ENCODE measurements around the gene ACP6. TPM values are rescaled to one million over a fixed set of nuclear protein-coding genes. Genes with fewer than 3 reads are reported as not detected.

The ACP6 gene
- total RNA-seq, 1 donor from 2014 or later: 14.2 TPM

DNA sequence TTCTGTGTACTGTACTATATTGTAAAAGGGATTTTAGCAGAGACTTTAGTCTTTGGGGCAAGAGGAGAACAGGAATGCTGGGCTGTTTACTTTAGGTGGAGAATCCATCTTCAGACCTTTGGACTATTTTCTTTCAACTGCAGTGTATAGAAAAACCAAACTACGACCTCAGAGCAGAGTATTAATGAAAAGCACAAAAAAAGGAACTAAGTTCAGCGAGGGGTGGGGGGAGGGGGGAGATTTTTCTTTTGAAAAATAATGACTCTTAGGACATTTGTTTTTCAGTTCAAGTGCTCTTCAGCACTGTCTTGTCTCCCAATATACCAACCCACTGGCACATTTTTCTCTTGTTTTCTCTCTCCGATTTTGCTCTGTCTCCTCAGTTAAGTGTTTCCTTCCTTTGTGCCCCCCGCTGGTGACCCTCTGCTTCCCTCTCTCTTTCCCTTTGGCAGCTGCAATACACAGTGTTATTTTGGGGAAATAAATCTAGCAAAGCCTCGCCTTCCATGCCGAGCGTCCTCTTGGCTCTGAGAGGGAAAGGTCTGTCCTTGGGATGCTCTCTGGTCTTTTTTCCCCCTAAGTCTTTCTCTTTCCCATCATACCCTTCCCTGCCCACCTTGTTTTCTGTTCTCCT lies 44.8 kb downstream of the ACP6 start:
- intact Hi-C loops (cut with DNase I): loop anchor here (5.0 kb wide), 1 partner anchor 123 kb away; no protein-coding TSS in a partner anchor

DNA sequence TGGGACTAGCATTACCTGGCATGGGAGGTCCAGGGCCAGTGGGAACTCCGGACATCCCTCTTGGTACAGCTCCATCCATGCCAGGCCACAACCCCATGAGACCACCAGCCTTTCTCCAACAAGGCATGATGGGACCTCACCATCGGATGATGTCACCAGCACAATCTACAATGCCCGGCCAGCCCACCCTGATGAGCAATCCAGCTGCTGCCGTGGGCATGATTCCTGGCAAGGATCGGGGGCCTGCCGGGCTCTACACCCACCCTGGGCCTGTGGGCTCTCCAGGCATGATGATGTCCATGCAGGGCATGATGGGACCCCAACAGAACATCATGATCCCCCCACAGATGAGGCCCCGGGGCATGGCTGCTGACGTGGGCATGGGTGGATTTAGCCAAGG lies 45.8 kb downstream of the ACP6 start:
- Histone ChIP-seq H3K9me3 (no peaks in the 10 kb centered on the region), H3K36me3 (peaks cover 0 to 18% of the 10 kb centered on the region in 2 donors), H3K4me1 (peaks cover 9% of the 10 kb centered on the region), H3K27ac (no peak overlapping the region), H3K4me3 (no peak overlapping the region), H3K27me3 (no peaks in the 10 kb centered on the region)
- intact Hi-C loops (cut with DNase I): no loop called here
- DNase-seq (ENCODE audit: extremely low spot score in 2 of 2): no peak
- TF ChIP-seq POLR2A (IDR thresholded peaks at IDR 0.05): no peak
- no peak for TF ChIP-seq POLR2AphosphoS5 (IDR thresholded peaks at IDR 0.05; ENCODE audit: insufficient read depth in 1 of 2, low read depth in 1 of 2)
- TF ChIP-seq, protein P1, sequence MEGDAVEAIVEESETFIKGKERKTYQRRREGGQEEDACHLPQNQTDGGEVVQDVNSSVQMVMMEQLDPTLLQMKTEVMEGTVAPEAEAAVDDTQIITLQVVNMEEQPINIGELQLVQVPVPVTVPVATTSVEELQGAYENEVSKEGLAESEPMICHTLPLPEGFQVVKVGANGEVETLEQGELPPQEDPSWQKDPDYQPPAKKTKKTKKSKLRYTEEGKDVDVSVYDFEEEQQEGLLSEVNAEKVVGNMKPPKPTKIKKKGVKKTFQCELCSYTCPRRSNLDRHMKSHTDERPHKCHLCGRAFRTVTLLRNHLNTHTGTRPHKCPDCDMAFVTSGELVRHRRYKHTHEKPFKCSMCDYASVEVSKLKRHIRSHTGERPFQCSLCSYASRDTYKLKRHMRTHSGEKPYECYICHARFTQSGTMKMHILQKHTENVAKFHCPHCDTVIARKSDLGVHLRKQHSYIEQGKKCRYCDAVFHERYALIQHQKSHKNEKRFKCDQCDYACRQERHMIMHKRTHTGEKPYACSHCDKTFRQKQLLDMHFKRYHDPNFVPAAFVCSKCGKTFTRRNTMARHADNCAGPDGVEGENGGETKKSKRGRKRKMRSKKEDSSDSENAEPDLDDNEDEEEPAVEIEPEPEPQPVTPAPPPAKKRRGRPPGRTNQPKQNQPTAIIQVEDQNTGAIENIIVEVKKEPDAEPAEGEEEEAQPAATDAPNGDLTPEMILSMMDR (IDR thresholded peaks at IDR 0.05): no peak

More for the DNA sequence above, 44.8 kb downstream of the ACP6 start:
- Histone ChIP-seq H3K27ac (peak overlapping the region; percentile 10), H3K27me3 (no peaks in the 10 kb centered on the region), H3K36me3 (peaks cover 0 to 16% of the 10 kb centered on the region in 2 donors), H3K4me3 (no peak overlapping the region), H3K9me3 (no peaks in the 10 kb centered on the region), H3K4me1 (peaks cover 9% of the 10 kb centered on the region)
- TF ChIP-seq, protein P1 (IDR thresholded peaks at IDR 0.05): no peak
- no peak for TF ChIP-seq POLR2A (IDR thresholded peaks at IDR 0.05)
- no peak for TF ChIP-seq POLR2AphosphoS5 (IDR thresholded peaks at IDR 0.05; ENCODE audit: insufficient read depth in 1 of 2, low read depth in 1 of 2)
- DNase-seq (ENCODE audit: extremely low spot score in 2 of 2): no peak

DNA sequence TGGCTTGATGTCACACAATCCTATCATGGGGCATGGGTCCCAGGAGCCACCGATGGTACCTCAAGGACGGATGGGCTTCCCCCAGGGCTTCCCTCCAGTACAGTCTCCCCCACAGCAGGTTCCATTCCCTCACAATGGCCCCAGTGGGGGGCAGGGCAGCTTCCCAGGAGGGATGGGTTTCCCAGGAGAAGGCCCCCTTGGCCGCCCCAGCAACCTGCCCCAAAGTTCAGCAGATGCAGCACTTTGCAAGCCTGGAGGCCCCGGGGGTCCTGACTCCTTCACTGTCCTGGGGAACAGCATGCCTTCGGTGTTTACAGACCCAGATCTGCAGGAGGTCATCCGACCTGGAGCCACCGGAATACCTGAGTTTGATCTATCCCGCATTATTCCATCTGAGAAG lies 46.3 kb downstream of the ACP6 start:
- TF ChIP-seq POLR2AphosphoS5 (IDR thresholded peaks at IDR 0.05; ENCODE audit: insufficient read depth in 1 of 2, low read depth in 1 of 2) (no peak), POLR2A (IDR thresholded peaks at IDR 0.05) (no peak)
- TF ChIP-seq, protein P1 (IDR thresholded peaks at IDR 0.05): no peak
- Histone ChIP-seq H3K36me3 (peaks cover 0 to 23% of the 10 kb centered on the region in 2 donors), H3K9me3 (no peaks in the 10 kb centered on the region)

DNA sequence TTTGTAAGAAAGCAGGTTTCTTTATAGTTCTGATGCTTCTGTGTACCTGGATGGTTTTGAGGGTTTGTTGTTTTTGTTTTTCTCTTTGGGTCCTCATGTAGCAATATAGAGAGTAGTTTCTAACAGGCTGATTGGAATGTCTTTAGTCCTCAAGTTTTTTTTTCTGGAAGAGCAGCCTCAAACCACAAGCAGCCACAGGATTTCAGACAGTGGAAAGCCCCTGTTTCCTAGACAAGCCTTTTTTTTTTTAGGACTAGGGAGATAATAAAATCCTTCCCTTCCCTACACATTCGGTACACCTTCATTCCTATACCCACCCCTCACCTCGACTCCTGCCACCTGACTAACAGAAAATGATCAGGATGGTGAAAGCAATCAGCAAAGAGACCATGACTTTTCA lies 47.6 kb downstream of the ACP6 start:
- no peaks in the 10 kb centered on the region for H3K9me3 ChIP-seq
- DNase-seq (ENCODE audit: extremely low spot score in 2 of 2): no peak
- no peak overlapping the region for H3K27ac ChIP-seq
- intact Hi-C loops (cut with DNase I): no loop called here
- TF ChIP-seq, protein P1 (IDR thresholded peaks at IDR 0.05): no peak
- TF ChIP-seq POLR2AphosphoS5 (IDR thresholded peaks at IDR 0.05; ENCODE audit: insufficient read depth in 1 of 2, low read depth in 1 of 2) (no peak), POLR2A (IDR thresholded peaks at IDR 0.05) (no peak)
- H3K36me3 ChIP-seq: peaks cover 0 to 28% of the 10 kb centered on the region in 2 donors
- peaks cover 9% of the 10 kb centered on the region for H3K4me1 ChIP-seq
- H3K27me3 ChIP-seq: no peaks in the 10 kb centered on the region
- H3K4me3 ChIP-seq: no peak overlapping the region

More for the DNA sequence above, 46.3 kb downstream of the ACP6 start:
- Histone ChIP-seq H3K4me1 (peaks cover 9% of the 10 kb centered on the region), H3K4me3 (no peak overlapping the region), H3K27ac (no peak overlapping the region), H3K27me3 (no peaks in the 10 kb centered on the region)
- intact Hi-C loops (cut with DNase I): no loop called here
- DNase-seq (ENCODE audit: extremely low spot score in 2 of 2): no peak

DNA sequence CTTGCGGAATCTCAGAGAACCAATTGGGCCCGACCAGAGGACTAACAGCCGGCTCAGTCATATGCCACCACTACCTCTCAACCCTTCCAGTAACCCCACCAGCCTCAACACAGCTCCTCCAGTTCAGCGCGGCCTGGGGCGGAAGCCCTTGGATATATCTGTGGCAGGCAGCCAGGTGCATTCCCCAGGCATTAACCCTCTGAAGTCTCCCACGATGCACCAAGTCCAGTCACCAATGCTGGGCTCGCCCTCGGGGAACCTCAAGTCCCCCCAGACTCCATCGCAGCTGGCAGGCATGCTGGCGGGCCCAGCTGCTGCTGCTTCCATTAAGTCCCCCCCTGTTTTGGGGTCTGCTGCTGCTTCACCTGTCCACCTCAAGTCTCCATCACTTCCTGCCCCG lies 49.8 kb downstream of the ACP6 start:
- intact Hi-C loops (cut with DNase I): no loop called here
- no peak overlapping the region for H3K4me3 ChIP-seq
- no peak for DNase-seq (ENCODE audit: extremely low spot score in 2 of 2)
- no peaks in the 10 kb centered on the region for H3K27me3 ChIP-seq
- H3K27ac ChIP-seq: no peak overlapping the region
- no peaks in the 10 kb centered on the region for H3K9me3 ChIP-seq
- H3K36me3 ChIP-seq: peaks cover 0 to 43% of the 10 kb centered on the region in 2 donors
- TF ChIP-seq, protein P1 (IDR thresholded peaks at IDR 0.05): no peak
- no peak for TF ChIP-seq POLR2AphosphoS5 (IDR thresholded peaks at IDR 0.05; ENCODE audit: insufficient read depth in 1 of 2, low read depth in 1 of 2)
- no peak for TF ChIP-seq POLR2A (IDR thresholded peaks at IDR 0.05)
- peaks cover 7% of the 10 kb centered on the region for H3K4me1 ChIP-seq

All from vagina (tissue), 2 donors.